Measurements from ENCODE around the gene NODAL. TPM values are rescaled to one million over a fixed set of nuclear protein-coding genes. Genes with fewer than 3 reads are reported as not detected.
A peak's percentile ranks its signal among the peaks of the same experiment; 100 is the strongest.

Gene NODAL
- total RNA-seq, 2 donors from 2014 or later: not detected

GRCh38 chr10:70444744-70445143 lies 3.3 kb upstream of the NODAL start:
- ATAC-seq (no peak), DNase-seq (ENCODE audit: low spot score in 2 of 2) (no peak)
- no peak overlapping the region for H3K27ac Mint-ChIP-seq
- H3K9me3 Mint-ChIP-seq: no peaks in the 10 kb centered on the region
- H3K36me3 Mint-ChIP-seq: peaks cover 6 to 10% of the 10 kb centered on the region in 2 donors

- ATAC-seq (no peak), DNase-seq (ENCODE audit: low spot score in 2 of 2) (no peak)
- Mint-ChIP-seq H3K9me3 (no peaks in the 10 kb centered on the region), H3K27ac (no peak overlapping the region), H3K36me3 (peaks cover 6 to 10% of the 10 kb centered on the region in 2 donors)
These were observed 979 bp upstream of the NODAL start for GRCh38 chr10:70442332-70442988.

- DNase-seq (ENCODE audit: low spot score in 2 of 2): no peak
- Mint-ChIP-seq H3K9me3 (no peaks in the 10 kb centered on the region), H3K27ac (no peak overlapping the region), H3K36me3 (peaks cover 6 to 10% of the 10 kb centered on the region in 2 donors)
- no peak for ATAC-seq
These were observed 421 bp upstream of the NODAL start for GRCh38 chr10:70441895-70442309.

GRCh38 chr10:70440296-70441160 lies 953 bp downstream of the NODAL start:
- ATAC-seq: peak in 1 of 2 donors; percentile 63
- Mint-ChIP-seq H3K36me3 (peaks cover 6 to 10% of the 10 kb centered on the region in 2 donors), H3K27ac (no peak overlapping the region), H3K9me3 (no peaks in the 10 kb centered on the region)
- DNase-seq (ENCODE audit: low spot score in 2 of 2): peak in 1 of 2 donors; percentile 18

GRCh38 chr10:70437721-70438120 lies 3.8 kb downstream of the NODAL start:
- ATAC-seq: no peak
- no peak for DNase-seq (ENCODE audit: low spot score in 2 of 2)
- H3K27ac Mint-ChIP-seq: no peak overlapping the region
- no peaks in the 10 kb centered on the region for H3K9me3 Mint-ChIP-seq
- peaks cover 6 to 9% of the 10 kb centered on the region in 2 donors for H3K36me3 Mint-ChIP-seq

GRCh38 chr10:70435241-70436085 lies 6.0 kb downstream of the NODAL start:
- no peaks in the 10 kb centered on the region for H3K9me3 Mint-ChIP-seq
- no peak overlapping the region for H3K27ac Mint-ChIP-seq

GRCh38 chr10:70433581-70434280 lies 7.8 kb downstream of the NODAL start:
- DNase-seq (ENCODE audit: low spot score in 2 of 2) (no peak), ATAC-seq (no peak)
- Mint-ChIP-seq H3K9me3 (no peaks in the 10 kb centered on the region), H3K27ac (no peak overlapping the region), H3K36me3 (no peaks in the 10 kb centered on the region)

More at GRCh38 chr10:70435241-70436085, 6.0 kb downstream of the NODAL start:
- H3K36me3 Mint-ChIP-seq: no peaks in the 10 kb centered on the region
- ATAC-seq: no peak
- DNase-seq (ENCODE audit: low spot score in 2 of 2): no peak

- Mint-ChIP-seq H3K36me3 (no peaks in the 10 kb centered on the region), H3K9me3 (no peaks in the 10 kb centered on the region), H3K27ac (no peak overlapping the region)
- DNase-seq (ENCODE audit: low spot score in 2 of 2): no peak
- ATAC-seq: no peak
These were observed 8.8 kb downstream of the NODAL start for GRCh38 chr10:70432561-70433263.

- peak overlapping the region in 1 of 2 donors; percentile 42 for H3K27ac Mint-ChIP-seq
- no peak for ATAC-seq
- no peak for DNase-seq (ENCODE audit: low spot score in 2 of 2)
- H3K36me3 Mint-ChIP-seq: no peaks in the 10 kb centered on the region
- H3K9me3 Mint-ChIP-seq: no peaks in the 10 kb centered on the region
These were observed 9.4 kb downstream of the NODAL start for GRCh38 chr10:70432101-70432500.

- ATAC-seq (no peak), DNase-seq (ENCODE audit: low spot score in 2 of 2) (no peak)
- Mint-ChIP-seq H3K9me3 (no peaks in the 10 kb centered on the region), H3K36me3 (no peaks in the 10 kb centered on the region), H3K27ac (no peak overlapping the region)
These were observed 10.7 kb downstream of the NODAL start for GRCh38 chr10:70430493-70431445.

GRCh38 chr10:70426823-70427222 lies 14.7 kb downstream of the NODAL start:
- Mint-ChIP-seq H3K27ac (no peak overlapping the region), H3K9me3 (no peaks in the 10 kb centered on the region), H3K36me3 (peaks cover 0 to 8% of the 10 kb centered on the region in 2 donors)
- no peak for ATAC-seq
- DNase-seq (ENCODE audit: low spot score in 2 of 2): no peak

GRCh38 chr10:70425096-70425495 lies 16.4 kb downstream of the NODAL start:
- H3K36me3 Mint-ChIP-seq: peaks cover 0 to 8% of the 10 kb centered on the region in 2 donors
- DNase-seq (ENCODE audit: low spot score in 2 of 2) (no peak), ATAC-seq (no peak)
- no peaks in the 10 kb centered on the region for H3K9me3 Mint-ChIP-seq
- H3K27ac Mint-ChIP-seq: no peak overlapping the region

GRCh38 chr10:70424320-70424719 lies 17.2 kb downstream of the NODAL start:
- Mint-ChIP-seq H3K36me3 (peaks cover 0 to 8% of the 10 kb centered on the region in 2 donors), H3K27ac (no peak overlapping the region), H3K9me3 (no peaks in the 10 kb centered on the region)
- DNase-seq (ENCODE audit: low spot score in 2 of 2): no peak
- ATAC-seq: no peak

GRCh38 chr10:70418713-70419112 lies 22.8 kb downstream of the NODAL start:
- no peak overlapping the region for H3K27ac Mint-ChIP-seq
- no peaks in the 10 kb centered on the region for H3K9me3 Mint-ChIP-seq
- peaks cover 8 to 11% of the 10 kb centered on the region in 2 donors for H3K36me3 Mint-ChIP-seq
- DNase-seq (ENCODE audit: low spot score in 2 of 2) (no peak), ATAC-seq (no peak)

- Mint-ChIP-seq H3K36me3 (peaks cover 6 to 14% of the 10 kb centered on the region in 2 donors), H3K27ac (peak overlapping the region; percentile 73 to 75), H3K9me3 (no peaks in the 10 kb centered on the region)
- ATAC-seq (peak; percentile 68 to 77), DNase-seq (ENCODE audit: low spot score in 2 of 2) (peak in 1 of 2 donors; percentile 34)
These were observed 23.3 kb downstream of the NODAL start for GRCh38 chr10:70418229-70418628.

Measured in activated naive CD4-positive, alpha-beta T cell treated with anti-CD3 and anti-CD28 coated beads, Interleukin-2, amount 50 U/mL, for 72 hours (primary cell).